Heart left ventricle (tissue), 16 donors: ENCODE results near the gene NTMT2. TPM values are rescaled to one million over a fixed set of nuclear protein-coding genes. Genes with fewer than 3 reads are reported as not detected.
"Not testable (repeated sequence)": the region's sequence is repeated elsewhere in the genome, so short reads cannot be mapped to it uniquely, and the experiment has no call there.

Experiments used
- ATAC-seq, 4 donors: fragments of 200-7000 bp; cut with Tn5 transposase; one replicate each; pipeline ENCODE4 v1.9.1; 2020 to 2022; ENCODE audit warnings: moderate library complexity in 4 of 4, mild to moderate bottlenecking in 3 of 4, moderate number of reproducible peaks in 1 of 4
- DNase-seq, 5 donors: peaks; one replicate each; pipeline ENCODE4 v3.0.0-alpha.2; 2020
- H3K27ac ChIP-seq, 12 donors: fragments of 200-600 bp; sonication (generic) in 4 of 12; one replicate each; pipeline versions ENCODE4 v1.5.0 to v1.8.0; 2016 to 2022; ENCODE audit warnings: mild to moderate bottlenecking in 2 of 12
- H3K27me3 ChIP-seq, 9 donors: fragments of 200-600 bp; sonication (generic) in 2 of 9; one replicate each; pipeline versions ENCODE4 v1.5.1 to v1.8.0; 2016 to 2022; ENCODE audit warnings: mild to moderate bottlenecking in 3 of 9
- H3K36me3 ChIP-seq, 9 donors: fragments of 200-600 bp; sonication (generic) in 2 of 9; one replicate each; pipeline versions ENCODE4 v1.5.0 to v1.8.0; 2018 to 2022; ENCODE audit warnings: mild to moderate bottlenecking in 2 of 9
- H3K4me1 ChIP-seq, 12 donors: fragments of 200-600 bp; sonication (generic) in 4 of 12; one replicate each; pipeline versions ENCODE4 v1.5.0 to v1.8.0; 2016 to 2022; ENCODE audit warnings: mild to moderate bottlenecking in 3 of 12
- H3K4me3 ChIP-seq, 12 donors: fragments of 200-600 bp; sonication (generic) in 4 of 12; one replicate each; pipeline versions ENCODE4 v1.5.0 to v1.8.0; 2017 to 2022; ENCODE audit warnings: mild to moderate bottlenecking in 9 of 12, moderate library complexity in 4 of 12
- H3K9me3 ChIP-seq, 12 donors: fragments of 200-600 bp; sonication (generic) in 4 of 12; one replicate each; pipeline versions ENCODE4 v1.5.0 to v1.8.0; 2016 to 2022; ENCODE audit warnings: mild to moderate bottlenecking in 1 of 12
- POLR2A ChIP-seq, 2 donors: fragments of 450-650 bp; IDR thresholded peaks; one replicate each; pipeline ENCODE4 v1.6.1; 2017; ENCODE audit warnings: antibody characterized with exemption in 2 of 2, mild to moderate bottlenecking in 2 of 2, moderate library complexity in 2 of 2
- WGBS, 4 donors: extraction: QIAGEN DNeasy Blood & Tissue Kit in 2 of 4; methylation state at CpG; one replicate each; pipeline versions ENCODE4 v1.1.5 to v1.1.7; 2013 to 2018; 5-methylcytosine and 5-hydroxymethylcytosine counted together
- intact Hi-C, 10 donors: fragments of 100-400 bp; cut with DNase I; formaldehyde crosslinking; loops; one replicate each; pipeline versions ENCODE4 v1.11.1 to v1.14.2; 2022
- polyA plus RNA-seq, 2 donors: library from polyadenylated mRNA; stranded (reverse); fragments of 200-250 nt; gene quantifications; one replicate each; pipeline ENCODE4 v1.2.3, GENCODE V29; 2013
- total RNA-seq, 9 donors: library from RNA; depleted of rRNA in 2 of 9; stranded (reverse); fragments of >200 nt in 2 of 9; fragmentation: NEBNext Ultra II Directional in 3 of 9; extraction: Animal tissue kit (Norgen Biotek cat#: 25700) in 3 of 9; gene quantifications; one replicate each; pipeline versions ENCODE4 v1.1.0 to v1.2.4, GENCODE V29; 2016 to 2023
- TF ChIP-seq, protein P1 (sequence below), 12 donors: fragments of 200-600 bp; sonication (generic) in 4 of 12; IDR thresholded peaks; one replicate each; pipeline versions ENCODE4 v1.5.0 to v1.8.0; 2018 to 2022; ENCODE audit warnings: antibody characterized with exemption in 12 of 12, mild to moderate bottlenecking in 5 of 12
- donor health status: ischemic (EF 13 %, LVEDD 7.1; RV severe dilation, severe dysfunction).
- donor health status: healthy with polysubstance abuse.
- donor health status: DM: no; HTN: yes; CAD: no.
- donor health status: DM: no; HTN: no; CAD: no.
- donor health status: ischemic (EF 25% LVEDD 6.9; RV normal size, moderate dysfunction).
- donor health status: ischemic (EF 25% LVEDD 5.7; RV mildly dilated, moderate dysfunction).
- donor health status: healthy.
- donor health status: DM: yes; HTN: yes; CAD: no.
- donor health status: ischemic (EF 35%, LVEDD 5.7; RV mildly dilated, moderate dysfunction).
- donor health status: nonischemic (EF 11% LVEDD 7.7; RV severe dilation, severe dysfunction).
- donor health status: DM: yes; HTN: yes; CAD: no.
- donor health status: PGD.
- donor health status: ischemic (EF 29% LVEDD 5.4; RV normal size, mild dysfunction).
- donor health status: nonischemic (EF 23%, LVEDD 6.1; RV moderate dilation, normal function).

NTMT2 gene
- total and polyA plus RNA-seq, 11 donors, result 0.33 to 3.6 (median 1.8) TPM

- WGBS, 4 donors, result 48 to 53% (median 49%) methylated on average over 4 of the region's 4 CpGs
- TF ChIP-seq POLR2A (IDR thresholded peaks at IDR 0.05), result no peak
- TF ChIP-seq, protein P1, sequence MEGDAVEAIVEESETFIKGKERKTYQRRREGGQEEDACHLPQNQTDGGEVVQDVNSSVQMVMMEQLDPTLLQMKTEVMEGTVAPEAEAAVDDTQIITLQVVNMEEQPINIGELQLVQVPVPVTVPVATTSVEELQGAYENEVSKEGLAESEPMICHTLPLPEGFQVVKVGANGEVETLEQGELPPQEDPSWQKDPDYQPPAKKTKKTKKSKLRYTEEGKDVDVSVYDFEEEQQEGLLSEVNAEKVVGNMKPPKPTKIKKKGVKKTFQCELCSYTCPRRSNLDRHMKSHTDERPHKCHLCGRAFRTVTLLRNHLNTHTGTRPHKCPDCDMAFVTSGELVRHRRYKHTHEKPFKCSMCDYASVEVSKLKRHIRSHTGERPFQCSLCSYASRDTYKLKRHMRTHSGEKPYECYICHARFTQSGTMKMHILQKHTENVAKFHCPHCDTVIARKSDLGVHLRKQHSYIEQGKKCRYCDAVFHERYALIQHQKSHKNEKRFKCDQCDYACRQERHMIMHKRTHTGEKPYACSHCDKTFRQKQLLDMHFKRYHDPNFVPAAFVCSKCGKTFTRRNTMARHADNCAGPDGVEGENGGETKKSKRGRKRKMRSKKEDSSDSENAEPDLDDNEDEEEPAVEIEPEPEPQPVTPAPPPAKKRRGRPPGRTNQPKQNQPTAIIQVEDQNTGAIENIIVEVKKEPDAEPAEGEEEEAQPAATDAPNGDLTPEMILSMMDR (IDR thresholded peaks at IDR 0.05), result no peak
- DNase-seq, result no peak
- intact Hi-C loops, result no loop called here
- H3K27me3 ChIP-seq, result no peaks in the 10 kb centered on the region
- H3K4me1 ChIP-seq, result no peaks in the 10 kb centered on the region
- H3K27ac ChIP-seq, result no peak overlapping the region
- H3K9me3 ChIP-seq, result peaks cover 0 to 3% (median 0%) of the 10 kb centered on the region in 12 donors
- no peaks in the 10 kb centered on the region for H3K36me3 ChIP-seq
- H3K4me3 ChIP-seq, result no peak overlapping the region
- no peak for ATAC-seq
Observed at GRCh38 chr1:170097449-170097948, 48.3 kb upstream of the NTMT2 start.

DNA sequence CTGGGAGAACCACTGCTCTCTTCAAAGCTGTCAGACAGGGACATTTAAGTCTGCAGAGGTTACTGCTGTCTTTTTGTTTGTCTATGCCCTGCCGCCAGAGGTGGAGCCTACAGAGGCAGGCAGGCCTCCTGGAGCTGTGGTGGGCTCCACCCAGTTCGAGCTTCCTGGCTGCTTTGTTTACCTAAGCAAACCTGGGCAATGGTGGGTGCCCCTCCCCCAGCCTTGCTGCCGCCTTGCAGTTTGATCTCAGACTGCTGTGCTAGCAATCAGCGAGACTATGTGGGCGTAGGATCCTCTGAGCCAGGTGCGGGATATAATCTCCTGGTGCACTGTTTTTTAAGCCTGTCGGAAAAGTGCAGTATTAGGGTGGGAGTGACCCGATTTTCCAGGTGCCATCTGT is 32.6 kb upstream of the NTMT2 start:
- WGBS, 4 donors, result 81 to 86% (median 82%) methylated on average over 8 of the region's 8 CpGs
- H3K4me1 ChIP-seq, ATAC-seq, intact Hi-C loops, H3K27me3 ChIP-seq, H3K27ac ChIP-seq, DNase-seq, H3K36me3 ChIP-seq, H3K4me3 ChIP-seq: not testable (repeated sequence)
- peaks cover 0 to 12% (median 0%) of the 10 kb centered on the region in 12 donors for H3K9me3 ChIP-seq

- intact Hi-C loops, result no loop called here
- no peaks in the 10 kb centered on the region for H3K4me1 ChIP-seq
- ATAC-seq (no peak), DNase-seq (no peak)
- TF ChIP-seq, protein P1 (IDR thresholded peaks at IDR 0.05), result no peak
- no peak for TF ChIP-seq POLR2A (IDR thresholded peaks at IDR 0.05)
- H3K27me3 ChIP-seq, result no peaks in the 10 kb centered on the region
- no peak overlapping the region for H3K4me3 ChIP-seq
- H3K36me3 ChIP-seq, result no peaks in the 10 kb centered on the region
- H3K9me3 ChIP-seq, result peaks cover 0 to 17% (median 0%) of the 10 kb centered on the region in 12 donors
- H3K27ac ChIP-seq, result no peak overlapping the region
- WGBS, 4 donors, result 75 to 82% (median 78%) methylated on average over 2 of the region's 2 CpGs
Observed at GRCh38 chr1:170114906-170115305, 30.9 kb upstream of the NTMT2 start.

- TF ChIP-seq, protein P1 (IDR thresholded peaks at IDR 0.05), result no peak
- TF ChIP-seq POLR2A (IDR thresholded peaks at IDR 0.05), result no peak
- DNase-seq (no peak), ATAC-seq (no peak)
- WGBS, 4 donors, result 92 to 96% (median 94%) methylated on average over 6 of the region's 6 CpGs
- peaks cover 0 to 15% (median 0%) of the 10 kb centered on the region in 12 donors for H3K9me3 ChIP-seq
- H3K4me1 ChIP-seq, result no peaks in the 10 kb centered on the region
- H3K27ac ChIP-seq, result no peak overlapping the region
- H3K36me3 ChIP-seq, result no peaks in the 10 kb centered on the region
- intact Hi-C loops, result no loop called here
- no peaks in the 10 kb centered on the region for H3K27me3 ChIP-seq
- no peak overlapping the region for H3K4me3 ChIP-seq
Observed at GRCh38 chr1:170122366-170122765, 23.4 kb upstream of the NTMT2 start.

DNA sequence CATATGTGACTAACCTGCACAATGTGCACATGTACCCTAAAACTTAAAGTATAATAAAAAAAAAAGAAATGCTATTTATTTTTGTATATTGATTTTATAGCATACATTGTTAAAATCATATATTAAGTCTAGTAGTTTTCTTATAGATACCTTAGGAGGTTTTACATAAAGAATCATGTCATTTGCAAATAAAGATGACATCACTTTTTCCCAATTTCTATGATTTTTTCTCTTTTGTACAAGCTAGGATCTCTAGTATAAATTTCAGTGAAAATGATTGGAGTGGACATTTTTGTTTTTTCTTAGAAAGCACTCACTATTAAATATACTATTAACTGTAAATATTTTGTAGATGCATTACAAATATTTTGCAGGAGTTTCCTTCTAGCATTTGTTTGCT is 20.5 kb upstream of the NTMT2 start:
- Histone ChIP-seq H3K27ac (no peak overlapping the region), H3K4me1 (no peaks in the 10 kb centered on the region), H3K27me3 (no peaks in the 10 kb centered on the region), H3K9me3 (peaks cover 0 to 10% (median 0%) of the 10 kb centered on the region in 12 donors), H3K36me3 (no peaks in the 10 kb centered on the region), H3K4me3 (no peak overlapping the region)
- intact Hi-C loops, result no loop called here
- no peak for ATAC-seq
- no peak for TF ChIP-seq POLR2A (IDR thresholded peaks at IDR 0.05)
- TF ChIP-seq, protein P1 (IDR thresholded peaks at IDR 0.05), result no peak
- DNase-seq, result no peak
